ENCODE measurements around the gene NEO1.

NEO1 gene

DNA sequence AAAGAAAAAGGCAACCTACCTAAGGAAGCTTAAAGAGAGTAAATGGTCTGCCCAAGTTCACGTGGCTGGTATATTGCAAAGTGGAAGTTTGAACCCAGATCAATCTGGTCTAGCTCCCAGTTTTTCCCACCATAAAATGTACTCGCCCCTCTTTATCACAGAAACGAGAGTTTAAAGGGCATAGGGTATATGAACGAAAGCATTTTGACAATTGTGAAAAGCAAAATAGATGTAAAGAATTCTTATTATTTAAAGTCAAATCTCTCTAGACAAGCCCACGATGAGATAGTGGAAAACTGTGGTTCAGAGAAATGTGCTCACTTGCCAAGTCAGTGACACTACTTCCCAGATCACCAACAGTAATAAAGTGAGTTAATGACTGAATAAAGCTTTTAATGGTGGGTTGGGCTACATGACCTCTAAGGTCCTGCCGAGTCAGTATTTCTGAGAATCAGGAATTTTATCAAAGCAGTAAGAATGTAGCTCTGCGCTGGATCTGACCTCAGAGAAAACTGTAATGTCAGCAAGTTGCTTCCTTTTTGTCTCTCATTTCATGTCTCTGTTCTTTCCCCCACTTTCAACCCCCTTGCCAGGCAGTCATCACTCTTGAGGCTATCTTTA lies 23.3 kb upstream of the NEO1 start:
- DNase-seq (ENCODE audit: low spot score): no peak

DNA sequence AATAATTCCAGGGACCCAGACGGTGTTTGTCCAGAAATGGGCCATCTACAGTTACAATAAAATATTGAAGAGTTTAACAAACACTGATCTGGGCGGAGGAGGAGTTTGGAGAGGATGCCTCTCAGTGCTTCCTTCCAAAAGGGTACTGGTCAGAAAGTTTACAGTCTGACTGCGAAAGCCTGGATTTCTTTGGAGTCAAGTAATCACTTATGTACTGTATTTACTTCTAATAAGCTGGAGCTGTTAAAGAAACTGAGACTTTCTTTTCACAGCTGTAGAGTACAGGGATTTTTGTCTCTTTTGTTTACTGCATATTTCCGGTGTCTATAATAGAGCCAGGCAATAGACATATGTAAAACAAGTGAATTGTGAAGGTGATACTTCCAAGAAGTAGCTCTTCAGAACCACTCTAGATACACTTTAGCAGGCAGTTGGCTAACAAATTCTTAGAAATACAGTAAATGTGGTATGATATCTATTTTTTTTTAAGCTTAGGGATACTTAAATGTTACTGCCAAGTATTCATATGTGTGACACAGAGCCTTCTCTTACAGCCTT lies 22.1 kb upstream of the NEO1 start:
- DNase-seq (ENCODE audit: low spot score): no peak

DNA sequence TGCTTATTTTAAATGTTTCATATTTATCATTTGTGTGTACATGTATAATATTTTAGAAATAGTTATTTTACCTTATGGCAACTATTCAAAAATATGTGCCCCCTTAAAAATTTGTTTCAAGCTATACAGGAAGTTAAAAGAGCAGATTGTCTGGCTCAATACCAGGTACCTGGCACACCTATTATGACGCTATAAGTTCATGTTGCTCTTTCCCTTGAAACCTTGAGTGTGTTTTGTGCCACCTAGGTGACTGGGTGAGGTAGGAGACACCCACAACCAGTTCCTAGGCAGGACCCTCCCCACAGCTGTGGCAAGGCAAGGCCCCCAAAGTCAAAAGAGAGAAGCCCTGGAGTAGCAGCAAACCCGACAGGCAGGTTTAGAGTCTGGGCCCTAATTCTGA lies 20.6 kb upstream of the NEO1 start:
- DNase-seq (ENCODE audit: low spot score): no peak

DNA sequence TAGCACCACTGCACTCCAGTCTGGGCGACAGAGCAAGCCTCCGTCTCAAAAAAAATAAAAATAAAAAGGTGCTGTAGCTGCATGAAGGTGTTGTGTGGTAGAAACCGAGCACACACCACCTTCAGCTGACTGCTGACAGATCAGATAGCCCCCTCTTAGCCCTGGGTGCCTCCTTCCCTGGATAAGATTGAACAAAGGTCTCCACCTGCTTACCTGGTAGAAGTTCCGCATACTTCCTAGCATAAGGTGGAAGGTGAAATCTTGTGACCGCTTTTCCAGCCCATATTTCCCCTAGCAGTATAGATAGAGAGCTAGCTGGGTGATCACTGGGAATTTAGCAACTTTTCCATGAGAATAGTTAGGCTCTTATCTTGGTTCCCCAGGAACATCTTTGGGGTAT lies 18.7 kb upstream of the NEO1 start:
- DNase-seq (ENCODE audit: low spot score): no peak

DNA sequence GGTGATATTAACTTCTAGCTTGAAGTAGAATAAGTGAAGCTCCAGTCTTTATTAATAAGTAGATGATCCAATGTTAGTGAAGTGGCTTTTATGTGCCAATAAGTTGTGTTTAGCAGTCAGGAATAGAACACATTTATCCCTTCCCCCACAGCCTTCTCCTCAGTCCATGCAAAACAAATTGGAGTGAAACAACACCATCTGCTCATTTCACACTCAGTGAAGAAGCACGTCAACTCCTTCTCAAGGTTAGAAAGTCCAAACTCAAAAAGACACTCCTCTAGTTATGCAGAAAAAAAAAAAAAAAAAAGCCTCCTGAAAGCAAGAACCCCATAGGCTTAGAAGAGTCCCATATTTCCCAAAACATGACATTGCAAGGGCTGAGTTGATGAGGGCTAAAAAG lies 18.0 kb upstream of the NEO1 start:
- no peak for DNase-seq (ENCODE audit: low spot score)

DNA sequence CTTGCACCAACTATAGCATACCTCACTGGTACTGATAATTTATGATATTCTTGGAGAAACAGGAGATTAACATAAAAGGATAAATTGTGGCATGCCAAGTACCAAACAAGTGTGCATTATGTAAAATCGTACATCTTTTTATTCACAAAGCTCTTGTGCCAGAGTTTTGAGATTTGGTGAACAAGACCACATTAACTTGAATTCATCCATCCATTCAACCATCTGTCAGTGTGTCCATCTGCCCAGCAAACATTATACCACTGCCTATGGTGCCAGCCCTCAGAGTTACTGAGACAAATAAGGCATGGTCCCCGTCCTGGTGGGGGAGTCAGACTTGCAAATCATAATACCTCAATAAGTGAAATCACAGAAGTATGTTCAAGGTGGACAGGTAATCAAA lies 17.0 kb upstream of the NEO1 start:
- no peak for DNase-seq (ENCODE audit: low spot score)

DNA sequence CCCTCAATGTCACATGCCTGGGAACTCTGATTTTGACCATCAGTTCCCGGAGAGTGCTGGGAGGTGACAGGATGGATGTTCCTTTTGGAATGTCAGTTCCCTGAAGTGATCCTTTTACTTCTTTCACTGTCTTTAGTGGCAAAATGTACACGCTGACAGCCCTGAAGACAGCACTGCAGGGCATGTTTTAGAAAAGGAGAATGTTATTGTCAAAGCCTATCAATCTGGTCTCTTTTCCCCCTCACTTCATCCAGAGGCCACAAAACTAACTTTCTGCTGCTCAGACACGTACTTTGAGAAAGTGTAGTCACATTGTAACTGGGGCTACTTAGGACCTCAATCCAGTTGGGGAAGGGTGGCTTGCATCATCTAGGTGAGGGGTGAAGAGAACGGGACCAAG lies 14.0 kb upstream of the NEO1 start:
- DNase-seq (ENCODE audit: low spot score): no peak

DNA sequence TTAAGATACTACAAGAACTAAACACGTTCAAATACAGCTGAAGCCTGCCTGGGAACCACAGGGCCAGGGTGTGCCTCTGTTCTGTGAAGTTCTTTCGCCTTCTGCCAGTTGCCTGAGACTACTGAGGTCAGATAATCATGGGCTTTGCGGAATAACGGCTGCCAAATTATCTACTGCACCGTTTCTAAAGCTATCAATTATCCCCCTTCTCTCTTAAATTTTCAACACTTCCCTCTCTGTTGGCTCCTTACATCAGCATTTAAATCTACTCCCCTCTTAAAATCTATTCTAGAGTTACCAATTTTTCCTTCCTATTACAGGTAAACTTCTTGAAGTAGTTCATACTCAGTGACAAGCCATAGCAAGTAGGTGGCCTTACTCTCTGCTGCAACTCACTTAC lies 6.2 kb upstream of the NEO1 start:
- no peak for DNase-seq (ENCODE audit: low spot score)

DNA sequence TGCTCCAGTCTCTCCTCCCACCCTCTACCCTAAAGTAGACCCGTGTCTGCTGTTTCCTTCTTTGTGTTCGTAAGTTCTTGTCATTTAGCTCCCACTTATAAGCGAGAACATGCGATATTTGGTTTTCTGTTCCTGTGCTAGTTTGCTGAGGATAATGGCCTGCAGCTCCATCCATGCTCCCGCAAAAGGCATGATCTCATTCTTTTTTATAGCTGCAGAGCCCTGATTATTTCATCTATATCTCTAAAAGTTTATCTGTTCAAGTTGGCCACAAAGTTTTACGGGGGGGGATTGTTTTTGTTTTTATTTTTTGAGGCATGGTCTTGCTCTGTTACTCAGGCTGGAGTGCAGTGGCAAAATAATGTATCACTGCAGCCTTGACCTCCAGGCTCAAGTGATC lies 4.4 kb upstream of the NEO1 start:
- DNase-seq (ENCODE audit: low spot score): no peak

DNA sequence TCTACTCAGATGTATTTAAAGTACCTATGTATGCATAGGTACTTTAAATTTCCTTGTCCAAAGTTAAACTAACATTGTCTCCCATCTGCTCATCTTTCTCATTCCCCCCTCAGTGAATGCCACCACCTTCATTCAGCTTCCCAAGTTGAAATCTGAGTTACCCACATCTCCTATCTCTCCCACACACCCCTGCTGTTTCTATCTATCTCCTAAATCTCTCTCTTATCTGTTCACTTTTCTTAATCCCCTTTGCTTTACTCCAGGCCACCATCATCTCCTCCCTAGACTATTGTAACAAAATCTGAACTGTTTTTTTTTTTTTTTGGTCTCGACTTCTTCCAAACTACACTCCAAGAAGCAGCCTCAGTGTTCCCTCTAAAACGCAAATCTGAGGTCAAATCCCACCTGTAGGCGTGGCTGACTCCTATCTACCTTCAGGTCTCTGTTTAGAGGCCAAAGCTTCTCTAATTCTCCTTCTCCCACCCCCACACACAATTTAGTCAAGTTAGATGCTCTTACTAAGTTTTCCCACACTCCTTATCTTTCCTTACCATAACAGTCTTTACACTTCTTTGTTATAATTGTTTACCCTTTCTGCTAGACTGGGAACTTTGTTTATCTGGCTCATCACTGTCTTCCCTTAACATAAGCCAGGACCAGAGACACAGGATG lies 3.5 kb upstream of the NEO1 start:
- DNase-seq (ENCODE audit: low spot score): no peak

DNA sequence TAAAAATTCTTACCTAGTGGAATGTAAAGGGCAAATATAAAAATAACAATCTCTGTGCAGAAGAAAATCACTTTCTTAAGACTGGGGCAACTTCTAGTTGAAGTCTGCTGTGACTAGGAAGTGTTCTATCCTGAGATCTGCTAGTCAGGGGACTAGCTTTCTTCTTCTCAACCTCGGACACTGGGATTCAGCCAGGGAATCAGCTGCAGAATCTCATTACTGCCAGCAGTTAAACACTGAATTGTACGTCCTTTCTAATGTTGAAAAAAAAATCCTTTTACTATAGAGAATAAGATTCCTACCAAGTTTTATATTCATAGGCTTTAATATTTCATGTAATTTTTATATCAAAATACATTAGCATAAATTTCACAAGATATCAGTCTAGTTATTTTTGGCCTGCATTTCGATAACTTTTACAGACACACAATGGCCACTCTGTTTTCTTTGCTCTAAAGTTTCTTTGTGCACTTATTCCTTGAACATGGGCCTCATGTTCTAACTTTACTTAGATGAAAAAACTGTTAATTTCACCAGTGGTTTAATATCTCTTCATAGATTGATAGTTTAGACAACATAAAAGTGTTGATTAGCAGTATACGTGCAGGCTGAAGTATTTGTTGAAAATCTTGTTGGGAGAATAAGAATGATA lies 2.6 kb upstream of the NEO1 start:
- DNase-seq (ENCODE audit: low spot score): no peak

DNA sequence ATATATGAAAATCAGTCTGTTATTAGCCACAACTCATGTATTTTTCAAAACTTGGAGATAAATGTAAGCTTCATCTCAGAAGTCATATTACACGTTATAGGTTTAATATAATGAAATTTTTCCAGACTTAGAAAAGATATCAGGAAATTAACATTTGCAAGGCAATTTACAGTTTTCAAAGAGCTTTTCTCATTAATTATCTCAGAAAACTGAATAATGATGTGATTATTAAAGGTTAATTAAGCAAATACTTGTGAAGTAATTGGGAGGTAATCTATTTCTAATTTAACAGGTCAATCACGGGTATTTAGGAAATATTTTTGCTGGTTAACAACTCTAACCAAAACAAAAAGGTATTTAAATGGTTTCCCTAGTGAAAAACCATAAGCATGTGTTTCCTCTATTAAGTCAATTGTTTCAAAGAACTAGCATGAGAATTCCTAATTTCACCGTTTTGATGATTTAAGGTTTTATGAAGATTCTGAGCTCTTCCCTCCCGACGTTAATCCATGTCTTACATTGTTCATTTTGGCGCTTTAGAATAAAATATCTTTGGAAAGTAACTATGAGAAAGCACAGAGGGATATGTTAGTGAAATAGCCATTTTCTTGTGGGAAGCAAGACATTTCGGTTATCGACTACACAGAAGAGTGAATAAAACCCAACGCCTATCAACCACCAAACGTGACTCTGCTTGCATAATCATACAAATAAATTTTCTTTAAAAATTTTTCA lies 1.5 kb upstream of the NEO1 start:
- DNase-seq (ENCODE audit: low spot score): no peak

DNA sequence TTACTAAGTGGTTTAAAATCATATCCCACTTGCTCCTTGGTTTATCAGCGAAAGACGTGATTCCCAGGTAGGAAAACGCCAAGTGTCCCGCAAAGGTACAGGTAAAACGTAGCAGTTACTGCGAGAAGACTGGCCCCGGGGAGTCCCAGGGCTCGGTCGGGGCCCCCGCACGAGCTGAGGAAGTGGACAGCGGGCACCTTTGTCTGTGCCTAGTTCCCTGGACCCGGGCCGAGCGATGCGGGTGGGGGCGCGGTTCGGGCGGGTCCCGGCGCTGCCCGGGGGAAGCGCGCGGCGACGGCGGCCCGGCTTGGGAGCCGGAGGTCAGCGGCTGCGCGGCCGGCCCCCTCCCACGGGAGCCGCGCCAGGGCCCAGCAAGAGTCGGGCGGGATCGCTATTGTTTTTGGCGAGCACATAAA lies 864 bp upstream of the NEO1 start:
- DNase-seq (ENCODE audit: low spot score): no peak

DNA sequence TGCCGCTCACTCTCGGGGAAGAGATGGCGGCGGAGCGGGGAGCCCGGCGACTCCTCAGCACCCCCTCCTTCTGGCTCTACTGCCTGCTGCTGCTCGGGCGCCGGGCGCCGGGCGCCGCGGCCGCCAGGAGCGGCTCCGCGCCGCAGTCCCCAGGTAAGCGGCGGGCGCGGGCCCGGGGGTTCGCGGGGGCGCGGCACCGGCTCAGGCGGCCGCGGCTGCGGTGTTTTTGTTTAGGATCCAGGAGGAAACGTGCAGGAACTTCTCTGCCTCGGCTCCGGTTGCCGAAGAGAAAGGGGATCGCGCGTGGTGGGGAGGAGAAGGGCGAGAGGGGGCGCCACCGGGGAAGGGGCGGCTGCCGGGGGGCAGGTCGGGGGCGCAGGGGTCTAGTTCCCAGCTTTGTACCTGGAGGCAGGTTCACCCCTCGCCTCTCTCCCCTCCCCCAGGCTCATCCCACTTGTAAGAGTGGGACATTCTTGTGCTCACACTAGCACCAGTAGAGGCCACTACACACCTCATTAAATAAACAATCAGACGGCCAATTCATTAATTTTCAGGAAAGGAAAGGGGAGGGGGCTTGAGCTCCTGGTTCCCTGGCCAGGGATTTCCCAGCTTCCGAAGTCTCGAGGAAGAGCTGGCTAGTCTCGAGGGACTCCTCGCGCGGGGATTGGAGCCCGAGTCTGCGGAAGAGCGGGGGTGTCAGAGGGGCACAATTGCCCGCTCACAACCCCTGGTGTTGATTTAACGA lies 562 bp downstream of the NEO1 start:
- DNase-seq (ENCODE audit: low spot score): peak; percentile 90

DNA sequence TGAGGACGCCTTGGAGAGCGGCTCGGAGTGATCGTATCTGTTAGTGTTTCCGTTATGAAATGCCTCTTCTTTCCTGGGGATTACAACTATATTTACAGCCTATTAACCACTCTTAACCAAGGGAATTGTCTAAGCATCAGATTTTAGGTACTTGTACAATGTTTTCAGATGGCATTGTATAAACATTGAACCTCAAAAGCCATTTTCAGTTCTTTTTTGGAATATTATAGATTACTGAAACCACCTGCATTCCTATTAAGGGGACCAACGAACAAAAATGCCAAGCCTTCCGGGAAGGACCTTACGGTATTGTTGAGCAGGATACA lies 1.1 kb downstream of the NEO1 start:
- no peak for DNase-seq (ENCODE audit: low spot score)

DNA sequence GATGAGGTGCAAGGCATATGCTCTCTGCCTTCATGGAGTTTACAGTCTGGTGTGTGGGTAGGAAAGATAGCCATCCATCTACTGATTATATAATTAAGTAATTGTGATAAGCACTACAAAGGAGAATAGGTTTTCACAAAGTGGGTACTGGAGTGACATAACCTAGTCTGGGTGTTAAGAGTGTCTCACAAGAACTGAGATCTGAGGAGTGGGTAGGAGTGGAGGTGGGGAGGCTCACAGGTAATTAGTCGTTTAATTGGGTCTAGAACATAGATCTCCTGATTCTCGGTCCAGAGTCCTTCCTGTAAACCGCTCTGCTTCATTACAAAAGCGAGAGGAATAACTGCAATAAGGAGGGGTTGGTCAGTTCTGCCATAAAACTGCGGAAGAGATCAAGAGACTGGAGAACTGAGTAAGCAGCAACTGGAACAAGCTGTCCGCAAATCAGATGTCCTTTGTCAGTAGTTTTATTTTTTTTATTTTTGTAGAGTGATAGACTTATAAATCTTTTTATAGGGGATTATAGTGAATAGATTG lies 2.2 kb downstream of the NEO1 start:
- DNase-seq (ENCODE audit: low spot score): no peak

DNA sequence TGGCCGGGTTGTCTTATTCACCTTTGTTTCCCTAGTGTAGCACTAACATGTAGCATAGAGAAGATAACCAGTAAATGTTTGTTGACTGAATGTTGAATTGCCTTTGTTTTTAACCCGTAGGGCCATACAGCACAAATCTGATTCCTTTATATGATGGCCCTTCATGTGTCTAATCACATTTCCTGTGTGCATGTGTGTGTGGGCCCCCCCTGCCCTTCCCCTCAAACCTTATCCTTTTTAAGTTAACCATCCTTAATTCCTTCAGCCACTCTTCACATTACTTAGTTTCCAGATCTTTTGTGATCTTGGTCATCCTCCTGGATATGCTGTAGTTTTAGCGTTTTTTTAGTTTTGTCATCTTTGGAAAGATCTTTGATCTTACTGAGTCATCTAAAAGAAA lies 4.2 kb downstream of the NEO1 start:
- DNase-seq (ENCODE audit: low spot score): no peak

DNA sequence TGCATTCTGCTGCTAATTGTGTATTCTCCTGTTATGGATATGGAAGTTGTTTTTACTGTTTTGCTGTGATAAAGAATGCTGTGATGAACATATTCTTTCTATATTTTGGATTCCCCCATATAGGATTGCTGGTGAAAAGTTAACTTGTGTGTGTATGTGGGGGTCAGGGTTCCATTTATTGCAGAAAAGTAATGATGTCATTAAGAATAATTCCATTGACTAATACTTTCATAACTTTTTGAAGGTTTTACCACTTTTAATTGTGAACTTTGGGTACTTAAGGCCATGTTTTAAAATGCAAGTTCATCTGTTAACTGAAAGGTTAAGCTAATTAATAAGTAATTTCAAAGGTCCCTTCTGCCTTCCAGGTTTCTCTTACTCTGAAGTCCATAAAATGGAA lies 6.2 kb downstream of the NEO1 start:
- no peak for DNase-seq (ENCODE audit: low spot score)

DNA sequence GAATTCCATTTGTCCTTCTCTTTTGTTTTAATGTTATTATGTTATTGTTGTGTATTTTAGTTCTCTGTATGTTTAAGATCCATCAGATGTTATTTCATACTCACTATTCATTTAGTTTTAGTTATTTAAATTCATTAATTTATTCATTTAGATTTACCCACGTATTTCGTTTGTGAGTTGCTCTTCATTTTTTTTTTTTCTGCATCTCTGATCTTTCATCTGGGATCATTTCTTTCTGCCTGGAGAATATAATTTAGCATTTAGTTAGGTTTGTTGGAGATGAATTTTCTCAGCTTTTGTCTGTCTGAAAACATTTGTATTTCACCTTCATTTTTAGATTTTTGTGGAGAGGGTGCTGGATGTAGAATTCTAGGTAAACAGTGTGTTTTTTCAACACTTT lies 12.9 kb downstream of the NEO1 start:
- DNase-seq (ENCODE audit: low spot score): no peak

DNA sequence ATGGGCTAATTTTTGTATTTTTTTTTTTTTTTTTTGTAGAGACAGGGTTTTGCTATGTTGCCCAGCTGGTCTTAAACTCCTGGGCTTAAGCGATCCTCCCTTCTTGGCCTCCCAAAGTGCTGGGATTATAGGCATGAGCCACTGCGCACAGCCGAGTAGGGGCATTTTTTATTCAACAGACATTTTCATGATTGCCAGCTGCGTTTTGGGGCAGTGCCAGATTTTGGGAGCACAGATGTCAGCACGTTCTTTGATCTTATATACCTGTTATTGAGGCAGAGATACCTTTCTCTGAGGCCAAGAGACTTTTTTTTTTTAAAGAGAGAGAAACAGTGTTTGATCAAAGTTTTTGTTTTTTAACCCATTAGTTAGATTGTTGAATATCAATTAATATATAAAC lies 16.8 kb downstream of the NEO1 start:
- DNase-seq (ENCODE audit: low spot score): no peak

DNA sequence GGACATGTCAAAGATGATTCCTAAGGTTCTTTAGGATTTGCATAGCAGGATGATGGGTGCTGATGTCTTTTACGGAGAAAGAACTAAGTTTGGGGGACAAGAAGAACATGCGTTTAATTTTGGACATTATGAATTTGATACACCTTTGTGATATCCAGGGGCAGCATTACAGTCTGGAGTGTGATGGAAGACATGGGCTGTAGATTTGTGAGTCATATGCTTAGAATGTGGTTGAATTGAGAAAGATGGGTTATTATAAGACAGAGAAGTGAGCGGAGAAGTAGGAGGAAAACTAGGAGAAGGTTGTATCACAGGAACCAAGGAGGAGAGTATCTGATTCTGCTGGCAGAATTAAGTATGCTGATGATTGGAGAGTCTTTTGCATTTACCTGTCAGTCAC lies 20.6 kb downstream of the NEO1 start:
- no peak for DNase-seq (ENCODE audit: low spot score)

DNA sequence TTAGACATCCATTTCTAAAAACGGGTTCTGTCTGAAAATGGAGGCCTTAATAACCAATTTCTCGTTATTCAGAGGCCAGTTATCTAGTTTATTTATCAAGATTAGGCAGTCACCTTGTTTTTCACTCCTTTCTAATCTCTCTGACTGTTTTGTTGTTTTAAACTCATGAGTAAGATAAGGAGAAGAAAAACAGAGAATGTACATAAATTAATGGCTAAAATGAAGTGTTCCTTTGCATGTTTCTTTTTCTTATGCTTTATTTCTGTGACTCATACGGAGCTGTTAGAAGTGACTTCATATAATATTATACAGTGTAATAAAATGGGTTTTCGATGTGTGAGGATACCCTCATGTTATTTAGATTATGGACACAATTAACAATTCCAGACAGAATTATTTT lies 22.0 kb downstream of the NEO1 start:
- DNase-seq (ENCODE audit: low spot score): no peak
